H1 (cell line): ENCODE results near the gene RBM38. TPM values are rescaled to one million over a fixed set of nuclear protein-coding genes. Genes with fewer than 3 reads are reported as not detected.

ENCODE experiments used
- CTCF ChIA-PET: fragments of 300-600 bp; sonication (Branson Sonifier 250); formaldehyde crosslinking; loops from one replicate; lab custom pipeline; 2021; ENCODE audit not compliant: partially characterized antibody; lab: Charles Lee
- POLR2A ChIA-PET: fragments of 300-600 bp; sonication (Branson Sonifier 250); formaldehyde crosslinking; loops from one replicate; lab custom pipeline; 2021; ENCODE audit warnings: inconsistent platforms; ENCODE audit not compliant: partially characterized antibody; lab: Charles Lee
- DNase-seq, 2 experiments: peaks; one replicate each; pipeline versions ENCODE4 v3.0.0 to v3.0.0-alpha.2; 2010 to 2022; ENCODE audit warnings: low spot score in 2 of 2, low read depth in 1 of 2, mixed read lengths in 1 of 2
- FAIRE-seq: peaks from 2 replicates; lab custom pipeline; 2011; peaks lifted over from hg19 to GRCh38; lab: Jason Lieb, UNC
- H2AFZ ChIP-seq: 2 replicates; pipeline ENCODE4 v1.8.1; 2012; ENCODE audit warnings: low read length, inconsistent platforms
- H2AK5ac ChIP-seq: 2 replicates; pipeline ENCODE4 v1.6.1; 2013; ENCODE audit warnings: low read depth, low read length
- H2BK120ac ChIP-seq: replicated peaks from 2 replicates; pipeline ENCODE3; 2013; ENCODE audit warnings: low read depth, low read length, inconsistent platforms
- H2BK12ac ChIP-seq: 2 replicates; pipeline ENCODE4 v1.6.1; 2013; ENCODE audit warnings: low read depth, low read length
- H2BK15ac ChIP-seq: 2 replicates; pipeline ENCODE4 v1.6.1; 2013; ENCODE audit warnings: low read length
- H2BK20ac ChIP-seq: 2 replicates; pipeline ENCODE4 v1.6.1; 2013; ENCODE audit warnings: low read length
- H2BK5ac ChIP-seq: 2 replicates; pipeline ENCODE4 v1.6.1; 2013; ENCODE audit warnings: low read depth, low read length
- H3K14ac ChIP-seq: 2 replicates; pipeline ENCODE4 v1.6.1; 2013; ENCODE audit warnings: inconsistent platforms; ENCODE audit not compliant: insufficient read length
- H3K18ac ChIP-seq: 2 replicates; pipeline ENCODE4 v1.6.1; 2013; ENCODE audit warnings: low read length; ENCODE audit errors: extremely low read depth
- H3K23ac ChIP-seq: 2 replicates; pipeline ENCODE4 v1.6.1; 2013; ENCODE audit warnings: inconsistent platforms; ENCODE audit not compliant: insufficient read length
- H3K23me2 ChIP-seq: 2 replicates; pipeline ENCODE4 v1.6.1; 2013; ENCODE audit warnings: low read depth, low read length
- H3K27ac ChIP-seq: 2 replicates; pipeline ENCODE4 v1.6.1; 2011; ENCODE audit warnings: low read depth, low read length, inconsistent platforms
- H3K27me3 ChIP-seq, 4 experiments: replicated peaks in 1 of 4; 1 replicate in 1 of 4; 2 replicates in 3 of 4; pipeline versions ENCODE4 v1.6.1 to v1.8.1; 2011 to 2013; ENCODE audit warnings: low read length in 3 of 4, mild to moderate bottlenecking in 3 of 4, inconsistent platforms in 2 of 4, mixed read lengths in 2 of 4, moderate library complexity in 1 of 4; ENCODE audit not compliant: control insufficient read depth in 3 of 4, insufficient read depth in 3 of 4; ENCODE audit errors: extremely low read depth in 1 of 4
- H3K36me3 ChIP-seq, 4 experiments: 2 replicates each; pipeline versions ENCODE4 v1.6.1 to v1.8.1; 2011 to 2013; ENCODE audit warnings: mild to moderate bottlenecking in 4 of 4, low read length in 3 of 4, moderate library complexity in 2 of 4, control low read depth in 1 of 4, inconsistent platforms in 1 of 4; ENCODE audit not compliant: insufficient read depth in 4 of 4, control insufficient read depth in 2 of 4
- H3K4ac ChIP-seq: replicated peaks from 2 replicates; pipeline ENCODE3; 2013; ENCODE audit warnings: low read length, low read depth, mixed read lengths, inconsistent platforms; ENCODE audit not compliant: insufficient read length
- H3K4me1 ChIP-seq, 4 experiments: replicated peaks in 1 of 4; 1 replicate in 1 of 4; 2 replicates in 3 of 4; pipeline versions ENCODE4 v1.6.1 to v1.8.1; 2011 to 2013; ENCODE audit warnings: low read length in 3 of 4, inconsistent platforms in 2 of 4, mixed read lengths in 1 of 4; ENCODE audit not compliant: insufficient read depth in 4 of 4, control insufficient read depth in 3 of 4
- H3K4me2 ChIP-seq, 2 experiments: 2 replicates each; pipeline versions ENCODE4 v1.6.1 to v1.8.1; 2011 to 2013; ENCODE audit warnings: low read depth in 2 of 2, low read length in 2 of 2, control low read depth in 1 of 2, inconsistent platforms in 1 of 2, mild to moderate bottlenecking in 1 of 2; ENCODE audit not compliant: insufficient read depth in 1 of 2
- H3K4me3 ChIP-seq, 4 experiments: fragments of 200-600, 300-600 bp in 1 of 4; sonication (generic), shearing (Covaris generic), sonication (Bioruptor Twin) in 1 of 4; 2 replicates each; pipeline versions ENCODE4 v1.5.1 to v1.8.1; 2011 to 2016; ENCODE audit warnings: low read length in 4 of 4, low read depth in 3 of 4, control low read depth in 2 of 4, inconsistent platforms in 2 of 4, mild to moderate bottlenecking in 2 of 4, mixed read lengths in 1 of 4, moderate library complexity in 1 of 4; ENCODE audit not compliant: insufficient read depth in 2 of 4; ENCODE audit errors: extremely low read depth in 1 of 4
- H3K56ac ChIP-seq: replicated peaks from 2 replicates; pipeline ENCODE3; 2013; ENCODE audit warnings: low read depth, mild to moderate bottlenecking, mixed read lengths, low read length, inconsistent platforms; ENCODE audit not compliant: insufficient read length
- H3K79me1 ChIP-seq: 2 replicates; pipeline ENCODE4 v1.6.1; 2013; ENCODE audit warnings: low read depth, low read length, control low read depth
- H3K79me2 ChIP-seq, 2 experiments: 2 replicates each; pipeline versions ENCODE4 v1.6.1 to v1.8.1; 2012 to 2013; ENCODE audit warnings: low read length in 2 of 2, mild to moderate bottlenecking in 2 of 2, inconsistent platforms in 1 of 2; ENCODE audit not compliant: insufficient read depth in 2 of 2, control insufficient read depth in 1 of 2
- H3K9ac ChIP-seq, 4 experiments: replicated peaks in 1 of 4; 1 replicate in 1 of 4; 2 replicates in 3 of 4; pipeline versions ENCODE4 v1.6.1 to v1.8.1; 2011 to 2013; ENCODE audit warnings: low read depth in 3 of 4, low read length in 3 of 4, control low read depth in 2 of 4, mild to moderate bottlenecking in 2 of 4, moderate library complexity in 2 of 4, inconsistent platforms in 1 of 4; ENCODE audit errors: extremely low read depth in 1 of 4
- H3K9me3 ChIP-seq, 2 experiments: 2 replicates each; pipeline versions ENCODE4 v1.6.1 to v1.8.1; 2012 to 2013; ENCODE audit warnings: mild to moderate bottlenecking in 2 of 2, moderate library complexity in 2 of 2, control low read depth in 1 of 2, inconsistent platforms in 1 of 2, low read depth in 1 of 2, low read length in 1 of 2, mixed read lengths in 1 of 2; ENCODE audit not compliant: insufficient read depth in 2 of 2
- H4K20me1 ChIP-seq, 2 experiments: replicated peaks in 1 of 2; 2 replicates each; pipeline versions ENCODE3 to v1.8.1; 2011 to 2013; ENCODE audit warnings: inconsistent platforms in 2 of 2, low read length in 2 of 2, mild to moderate bottlenecking in 1 of 2; ENCODE audit not compliant: insufficient read depth in 2 of 2, control insufficient read depth in 1 of 2
- H4K5ac ChIP-seq: 2 replicates; pipeline ENCODE4 v1.6.1; 2013; ENCODE audit warnings: low read length, low read depth, mixed read lengths, inconsistent platforms; ENCODE audit not compliant: insufficient read length
- H4K8ac ChIP-seq: 2 replicates; pipeline ENCODE4 v1.8.0; 2013; ENCODE audit warnings: mild to moderate bottlenecking, moderate library complexity, low read length, inconsistent platforms; ENCODE audit not compliant: insufficient read depth; ENCODE audit errors: extremely low read depth
- H4K91ac ChIP-seq: replicated peaks from 2 replicates; pipeline ENCODE3; 2013; ENCODE audit warnings: low read length, mixed read lengths, inconsistent platforms; ENCODE audit not compliant: insufficient read length
- CBX8 ChIP-seq: fragments of 300-800, 300-1000 bp; sonication (generic); IDR thresholded peaks from 2 replicates; pipeline ENCODE4 v1.7.1; 2016; ENCODE audit warnings: low read depth, low read length, borderline replicate concordance
- HDAC6 ChIP-seq: IDR thresholded peaks from one replicate; pipeline ENCODE4 v1.7.1; 2012; ENCODE audit warnings: low read depth, mild to moderate bottlenecking, inconsistent platforms, low read length, moderate library complexity
- KDM1A ChIP-seq: fragments of 200-600, 300-600 bp; sonication (generic); IDR thresholded peaks from 2 replicates; pipeline ENCODE4 v1.7.1; 2016; ENCODE audit warnings: mild to moderate bottlenecking, low read length, borderline replicate concordance
- KDM5A ChIP-seq: fragments of 200-600 bp; IDR thresholded peaks from 2 replicates; pipeline ENCODE4 v1.7.1; 2012; ENCODE audit warnings: mild to moderate bottlenecking, low read length, inconsistent platforms, mixed read lengths
- SIX5 ChIP-seq: IDR thresholded peaks from 2 replicates; pipeline ENCODE4 v1.6.1; 2011; ENCODE audit warnings: mild to moderate bottlenecking, low read depth, low read length
- WGBS, 2 experiments: shearing (Covaris generic) in 1 of 2; methylation state at CpG; one replicate each; pipeline versions ENCODE4 v1.1.6 to v1.1.7; 2013 to 2015; ENCODE audit warnings: low lambda C conversion rate in 2 of 2, mixed read lengths in 2 of 2, inconsistent platforms in 1 of 2, low coverage in 1 of 2, missing lambda C conversion rate in 1 of 2; ENCODE audit not compliant: insufficient replicate concordance in 2 of 2, insufficient coverage in 1 of 2, insufficient read length in 1 of 2; ENCODE audit errors: extremely low coverage in 1 of 2, missing lambda C conversion rate in 1 of 2; 5-methylcytosine and 5-hydroxymethylcytosine counted together
- polyA plus RNA-seq, 7 experiments: library from polyadenylated mRNA; depleted of rRNA in 3 of 7; stranded (reverse) in 5 of 7; unstranded in 2 of 7; fragments of >200 nt in 5 of 7; fragments of 200-250 nt in 2 of 7; gene quantifications; 1 replicate in 5 of 7; 2 replicates in 1 of 7; 4 replicates in 1 of 7; pipeline versions ENCODE4 v1.2.1 to v1.2.3, GENCODE V29; 2011 to 2013; ENCODE audit warnings: missing spikeins in 2 of 7, mixed read lengths in 2 of 7
- total RNA-seq: library from RNA; stranded (reverse); fragmentation: NEBNext Ultra II Directional; extraction: Animal tissue kit (Norgen Biotek cat#: 25700); gene quantifications from 2 replicates; pipeline ENCODE4 v1.2.1, GENCODE V29; 2021

The RBM38 gene
- total and polyA plus RNA-seq, 2 of the 8 experiments (the other 6 are each of a cell fraction or from before 2014, with no cell fraction given), result 57.7 to 109 TPM

DNA sequence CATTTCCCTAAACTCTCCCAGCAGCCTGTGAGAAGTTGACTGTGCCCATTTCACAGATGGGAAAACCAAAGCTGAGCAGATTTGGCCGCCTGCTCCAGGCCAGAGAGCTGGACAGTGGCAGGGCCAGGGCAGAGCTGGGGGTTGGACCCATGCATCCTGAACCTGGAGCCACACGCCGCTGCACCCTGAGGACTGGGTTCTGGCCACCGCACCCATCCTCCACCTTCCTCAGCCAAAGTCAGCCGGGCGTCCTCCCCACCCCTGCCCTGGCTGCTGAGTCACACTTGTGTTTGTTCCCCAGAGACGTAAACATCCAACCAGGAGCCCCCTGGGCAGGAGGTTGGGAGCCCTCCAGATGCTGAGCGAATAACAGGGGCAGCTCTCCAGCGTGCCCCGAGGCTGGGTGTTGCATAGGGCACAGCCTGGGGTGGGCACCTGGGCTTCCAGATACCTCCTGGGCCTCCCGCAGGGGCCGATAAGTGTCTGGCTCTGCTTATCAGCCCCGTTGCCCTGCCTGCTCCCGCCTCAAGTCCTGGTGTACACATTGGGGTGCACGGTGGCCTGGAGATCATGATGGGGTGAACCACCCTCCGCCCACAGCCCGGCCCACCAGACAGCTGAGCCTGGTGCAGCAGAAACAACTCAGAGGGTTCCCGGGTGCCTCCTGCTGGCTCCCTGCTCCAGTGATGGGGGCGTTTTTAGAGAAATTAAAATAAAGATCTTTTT lies 23.8 kb downstream of the RBM38 start:
- Histone ChIP-seq H2BK20ac (no peak overlapping the region), H2AFZ (no peak overlapping the region), H3K4me1 (no peaks in the 10 kb centered on the region), H3K18ac (no peak overlapping the region), H4K5ac (no peak overlapping the region), H4K8ac (0 out of 2 replicates have a peak overlapping the region, but pooled peaks have one; percentile 11), H3K14ac (no peak overlapping the region), H3K27me3 (no peaks in the 10 kb centered on the region), H3K23me2 (peaks cover 5% of the 10 kb centered on the region; the same call in 1 of the 2 replicates), H3K79me2 (no peaks in the 10 kb centered on the region), H4K20me1 (peaks cover 0 to 4% of the 10 kb centered on the region in 2 experiments), H3K9me3 (no peaks in the 10 kb centered on the region), H4K91ac (no peak overlapping the region), H3K9ac (no peak overlapping the region; a peak in 1 of 7 replicates), H2BK5ac (no peak overlapping the region), H2AK5ac (no peak overlapping the region), H3K4me3 (no peak overlapping the region), H2BK120ac (no peak overlapping the region), H3K56ac (no peak overlapping the region), H3K79me1 (no peaks in the 10 kb centered on the region), H3K27ac (no peak overlapping the region), H2BK15ac (no peak overlapping the region), H3K4me2 (no peak overlapping the region), H3K36me3 (no peaks in the 10 kb centered on the region), H2BK12ac (no peak overlapping the region), H3K23ac (no peak overlapping the region), H3K4ac (no peak overlapping the region)
- ChIA-PET POLR2A (interaction anchor here (1.5 kb wide), 1 partner anchor 24 kb away, joined by 3 read pairs; the partner anchor contains the start of gene RBM38), CTCF (interaction anchor here (0.9 to 1.8 kb wide), 5 partner anchors 13 to 81 kb away, joined by 3 to 5 read pairs (median 4); no protein-coding TSS in a partner anchor)
- 88% methylated on average over 17 of the region's 19 CpGs; no CpG with 5 or more reads in 1 of the 2 experiments for WGBS, 2 experiments
- TF ChIP-seq HDAC6 (no peak), KDM1A (peak; percentile 81; the same call in 1 of the 2 replicates), KDM5A (no peak), SIX5 (no peak), CBX8 (no peak)
- FAIRE-seq (no peak), DNase-seq (no peak)
